ENCODE data around the gene RNLS. TPM values are rescaled to one million over a fixed set of nuclear protein-coding genes. Genes with fewer than 3 reads are reported as not detected.

The RNLS gene
- total and polyA plus RNA-seq, 3 donors from 2014 or later: 13.0 to 27.4 (median 27.1) TPM

- H3K9me3 ChIP-seq: no peaks in the 10 kb centered on the region
- H3K4me1 ChIP-seq: no peaks in the 10 kb centered on the region
- intact Hi-C loops (cut with DNase I; ENCODE audit: low total_unique reads): no loop called here
- H3K36me3 ChIP-seq (ENCODE audit: low read depth, missing control alignments): no peaks in the 10 kb centered on the region
- 93% methylated on average over 4 of the region's 4 CpGs for WGBS, 2 donors
- no peak overlapping the region for H3K4me3 ChIP-seq
- no peak overlapping the region for H3K27ac ChIP-seq
- TF ChIP-seq POLR2A (IDR thresholded peaks at IDR 0.05): no peak
- no peaks in the 10 kb centered on the region for H3K27me3 ChIP-seq
- no peak for DNase-seq
These were observed 54.1 kb downstream of the RNLS start for GRCh38 chr10:88528806-88529570.

GRCh38 chr10:88528201-88528600 lies 54.9 kb downstream of the RNLS start:
- TF ChIP-seq CTCF (IDR thresholded peaks at IDR 0.05): no peak
- no peak for TF ChIP-seq POLR2A (IDR thresholded peaks at IDR 0.05)
- Histone ChIP-seq H3K4me1 (no peaks in the 10 kb centered on the region), H3K36me3 (ENCODE audit: low read depth, missing control alignments) (no peaks in the 10 kb centered on the region), H3K9me3 (no peaks in the 10 kb centered on the region), H3K27me3 (no peaks in the 10 kb centered on the region), H3K27ac (no peak overlapping the region), H3K4me3 (no peak overlapping the region)
- intact Hi-C loops (cut with DNase I; ENCODE audit: low total_unique reads): no loop called here
- DNase-seq: no peak

- intact Hi-C loops (cut with DNase I; ENCODE audit: low total_unique reads): no loop called here
- no peaks in the 10 kb centered on the region for H3K9me3 ChIP-seq
- DNase-seq: no peak
- no peak overlapping the region for H3K4me3 ChIP-seq
- H3K36me3 ChIP-seq (ENCODE audit: low read depth, missing control alignments): no peaks in the 10 kb centered on the region
- no peaks in the 10 kb centered on the region for H3K4me1 ChIP-seq
- H3K27me3 ChIP-seq: no peaks in the 10 kb centered on the region
- no peak overlapping the region for H3K27ac ChIP-seq
- TF ChIP-seq POLR2A (IDR thresholded peaks at IDR 0.05): no peak
- no peak for TF ChIP-seq CTCF (IDR thresholded peaks at IDR 0.05)
- WGBS, 2 donors: 85 to 92% methylated on average over 1 of the region's 1 CpG
These were observed 55.9 kb downstream of the RNLS start for GRCh38 chr10:88527245-88527644.

GRCh38 chr10:88526501-88527105 lies 56.5 kb downstream of the RNLS start:
- DNase-seq: no peak
- no peak for TF ChIP-seq CTCF (IDR thresholded peaks at IDR 0.05)
- TF ChIP-seq POLR2A (IDR thresholded peaks at IDR 0.05): no peak
- Histone ChIP-seq H3K4me1 (no peaks in the 10 kb centered on the region), H3K9me3 (no peaks in the 10 kb centered on the region), H3K27me3 (no peaks in the 10 kb centered on the region), H3K27ac (no peak overlapping the region), H3K36me3 (ENCODE audit: low read depth, missing control alignments) (no peaks in the 10 kb centered on the region), H3K4me3 (no peak overlapping the region)
- intact Hi-C loops (cut with DNase I; ENCODE audit: low total_unique reads): no loop called here
- WGBS, 2 donors: 89 to 91% methylated on average over 3 of the region's 3 CpGs

GRCh38 chr10:88525371-88526069 lies 57.6 kb downstream of the RNLS start:
- Histone ChIP-seq H3K27me3 (no peaks in the 10 kb centered on the region), H3K9me3 (no peaks in the 10 kb centered on the region), H3K36me3 (ENCODE audit: low read depth, missing control alignments) (no peaks in the 10 kb centered on the region), H3K4me1 (no peaks in the 10 kb centered on the region), H3K27ac (no peak overlapping the region), H3K4me3 (no peak overlapping the region)
- intact Hi-C loops (cut with DNase I; ENCODE audit: low total_unique reads): no loop called here
- no peak for DNase-seq
- 88 to 93% methylated on average over 3 of the region's 3 CpGs for WGBS, 2 donors
- TF ChIP-seq CTCF (IDR thresholded peaks at IDR 0.05) (no peak), POLR2A (IDR thresholded peaks at IDR 0.05) (no peak)

Measured in testis (tissue), 3 donors.